Keratinocyte (primary cell): ENCODE measurements around the gene PLEKHB2.

Experiments
- CTCF ChIP-seq, 3 experiments: IDR thresholded peaks in 1 of 3; conservative IDR thresholded peaks in 1 of 3; optimal IDR thresholded peaks in 1 of 3; 2 replicates in 2 of 3; 3 replicates in 1 of 3; pipeline versions ENCODE3 to v1.5.1; 2011; ENCODE audit warnings: low read length in 3 of 3, mild to moderate bottlenecking in 3 of 3, moderate library complexity in 2 of 3, control low read depth in 1 of 3, inconsistent platforms in 1 of 3; ENCODE audit not compliant: insufficient read depth in 2 of 3; ENCODE audit errors: extremely low read depth in 1 of 3
- EZH2 ChIP-seq: IDR thresholded peaks from one replicate; pipeline ENCODE4 v1.6.1; 2012; ENCODE audit warnings: inconsistent platforms, mild to moderate bottlenecking, low read length, moderate library complexity

- TF ChIP-seq CTCF (optimal IDR thresholded peaks at IDR 0.05 in 1 of 3, IDR thresholded peaks at IDR 0.05 in 1 of 3, conservative IDR thresholded peaks at IDR 0.05 in 1 of 3; ENCODE audit: extremely low read depth in 1 of 3, insufficient read depth in 2 of 3, low read length in 3 of 3) (no peak), EZH2 (no peak)
These were observed 16.3 kb downstream of the PLEKHB2 start for GRCh38 chr2:131121464-131121863.
